ENCODE measurements around the gene ANGPTL7.
"Not testable (repeated sequence)": the region's sequence is repeated elsewhere in the genome, so short reads cannot be mapped to it uniquely, and the experiment has no call there.

Gene ANGPTL7

DNA sequence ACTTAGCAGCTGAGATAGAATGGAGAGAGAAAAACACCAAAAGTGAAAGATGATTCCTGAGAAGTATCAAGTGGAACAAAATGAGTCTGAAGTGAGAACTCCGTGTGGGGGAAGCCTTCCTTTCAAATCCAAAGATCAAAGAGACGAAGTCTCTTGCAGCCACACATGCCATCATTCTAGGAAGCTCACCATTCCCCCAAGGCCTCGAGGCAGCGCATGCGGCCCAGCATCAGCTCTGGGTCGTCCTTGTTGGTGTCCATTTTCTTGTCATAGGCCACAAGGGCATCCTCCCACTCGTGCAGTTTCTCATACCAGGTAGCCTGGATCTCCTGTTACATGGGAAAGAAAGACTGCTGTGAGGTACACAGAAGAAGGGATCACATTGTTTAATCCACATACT lies 32.2 kb upstream of the ANGPTL7 start:
- TF ChIP-seq CTCF (conservative IDR thresholded peaks at IDR 0.05): no peak
- peak overlapping the region; percentile 41 for H3K27ac ChIP-seq

GRCh38 chr1:11157394-11157793 lies 31.8 kb upstream of the ANGPTL7 start:
- no peak for TF ChIP-seq CTCF (conservative IDR thresholded peaks at IDR 0.05)
- peak overlapping the region; percentile 41 for H3K27ac ChIP-seq

DNA sequence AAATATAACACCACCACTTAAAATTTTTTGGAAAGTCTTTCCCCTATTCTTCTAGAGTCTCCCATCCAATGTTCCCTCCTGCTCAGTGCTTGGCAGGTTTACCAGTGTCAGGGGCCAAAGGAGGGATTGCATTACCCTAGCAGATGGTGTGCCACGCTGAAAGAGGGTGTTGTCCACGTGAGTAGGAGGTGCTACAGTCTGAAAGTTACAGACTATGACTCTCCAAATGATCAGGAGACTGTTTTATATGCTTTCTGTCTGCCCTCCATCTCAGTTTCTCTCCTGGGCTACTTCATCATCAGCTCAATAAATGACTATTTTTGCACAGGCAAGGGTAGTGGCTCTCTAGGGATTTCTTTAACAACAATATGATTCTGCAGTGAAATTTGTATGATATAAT lies 31.3 kb upstream of the ANGPTL7 start:
- peak overlapping the region; percentile 41 for H3K27ac ChIP-seq
- no peak for TF ChIP-seq CTCF (conservative IDR thresholded peaks at IDR 0.05)

DNA sequence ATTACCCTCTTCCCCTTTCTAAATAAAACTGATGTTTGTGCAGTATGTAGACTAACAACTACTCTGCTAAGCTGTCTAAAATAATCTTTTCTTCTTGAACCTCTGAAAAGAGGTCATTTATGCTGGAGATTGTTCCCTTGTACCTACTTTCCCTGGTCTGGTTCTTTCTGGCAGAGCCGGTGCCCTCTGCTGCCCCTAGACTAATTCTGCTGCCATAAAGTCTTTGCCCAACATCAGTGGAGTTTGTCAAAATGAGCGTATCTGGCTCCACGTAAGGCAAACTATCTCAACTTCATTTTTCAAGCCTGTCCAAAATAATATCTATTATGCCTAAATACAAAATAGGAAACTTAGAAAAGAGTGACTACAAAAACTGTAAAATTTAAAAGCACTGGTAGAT lies 30.9 kb upstream of the ANGPTL7 start:
- TF ChIP-seq CTCF (conservative IDR thresholded peaks at IDR 0.05): no peak
- peak overlapping the region; percentile 41; the same call in 1 of the 2 replicates for H3K27ac ChIP-seq

DNA sequence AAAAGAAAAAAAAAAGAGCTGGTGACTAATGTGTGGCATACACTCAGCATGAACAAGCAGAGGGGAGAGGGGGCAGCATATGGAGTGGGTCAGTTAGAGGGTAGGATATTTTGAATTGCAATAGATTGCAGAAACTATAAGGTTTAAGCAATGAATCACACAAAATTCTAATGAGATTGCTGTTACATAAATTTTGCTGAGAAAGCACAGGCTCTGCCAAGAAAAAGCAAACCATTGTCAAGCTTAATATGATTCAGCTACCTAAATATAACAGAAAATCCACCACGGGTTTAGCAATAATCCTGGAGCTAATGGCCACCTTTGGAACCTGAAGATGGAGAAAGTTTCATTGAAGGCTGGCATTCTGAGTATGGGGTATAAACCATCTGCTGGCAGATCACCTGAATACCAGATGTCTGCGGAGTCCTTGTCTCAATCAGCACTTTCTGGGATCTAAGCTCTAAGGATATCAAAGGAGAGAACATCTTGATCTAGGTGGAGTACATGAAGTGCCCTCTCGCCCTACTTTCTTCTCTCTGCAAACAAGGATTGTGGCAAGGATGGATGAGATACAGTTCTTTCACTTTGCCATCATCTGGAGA lies 30.3 kb upstream of the ANGPTL7 start:
- H3K27ac ChIP-seq: no peak overlapping the region; the same call in 1 of the 2 replicates
- no peak for TF ChIP-seq CTCF (conservative IDR thresholded peaks at IDR 0.05)

- H3K27ac ChIP-seq: not testable (repeated sequence)
Measured at GRCh38 chr1:11162752-11163151, 26.4 kb upstream of the ANGPTL7 start.

GRCh38 chr1:11166744-11167143 lies 22.4 kb upstream of the ANGPTL7 start:
- H3K27ac ChIP-seq: not testable (repeated sequence)

DNA sequence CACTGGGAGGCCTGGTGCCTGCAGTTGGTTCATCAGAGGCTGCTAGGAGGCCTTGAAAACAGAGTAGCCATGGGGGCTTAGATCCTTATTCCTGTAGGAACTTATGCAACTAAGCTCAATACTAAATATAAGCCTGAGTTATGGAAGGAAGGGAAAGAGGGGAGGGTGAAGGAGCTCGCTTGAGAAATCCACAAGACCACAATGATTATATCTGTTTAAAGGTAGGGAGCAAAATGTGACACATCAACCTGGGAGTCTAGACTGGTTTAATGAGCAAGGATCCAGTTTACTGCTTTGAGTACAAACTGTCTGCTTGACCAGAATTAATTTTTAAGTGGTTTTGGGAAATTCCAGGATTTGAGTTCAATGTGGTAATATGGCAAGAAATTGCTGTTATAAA lies 20.4 kb upstream of the ANGPTL7 start:
- TF ChIP-seq CTCF (conservative IDR thresholded peaks at IDR 0.05): no peak
- H3K27ac ChIP-seq: peak overlapping the region; percentile 88; the same call in 1 of the 2 replicates

- TF ChIP-seq CTCF (conservative IDR thresholded peaks at IDR 0.05): no peak
- H3K27ac ChIP-seq: peak overlapping the region; percentile 88
Measured at GRCh38 chr1:11169202-11169601, 20.0 kb upstream of the ANGPTL7 start.

Measured in VCaP (cell line).